GM19351 (cell line): Measurements from ENCODE around the gene TAL2.

Source experiments
- ATAC-seq: cut with Tn5 transposase; IDR thresholded peaks from one replicate; pipeline ENCODE4 v1.9.1; 2021; ENCODE audit warnings: mild to moderate bottlenecking, moderate library complexity; ENCODE audit not compliant: unreplicated experiment

The TAL2 gene

DNA sequence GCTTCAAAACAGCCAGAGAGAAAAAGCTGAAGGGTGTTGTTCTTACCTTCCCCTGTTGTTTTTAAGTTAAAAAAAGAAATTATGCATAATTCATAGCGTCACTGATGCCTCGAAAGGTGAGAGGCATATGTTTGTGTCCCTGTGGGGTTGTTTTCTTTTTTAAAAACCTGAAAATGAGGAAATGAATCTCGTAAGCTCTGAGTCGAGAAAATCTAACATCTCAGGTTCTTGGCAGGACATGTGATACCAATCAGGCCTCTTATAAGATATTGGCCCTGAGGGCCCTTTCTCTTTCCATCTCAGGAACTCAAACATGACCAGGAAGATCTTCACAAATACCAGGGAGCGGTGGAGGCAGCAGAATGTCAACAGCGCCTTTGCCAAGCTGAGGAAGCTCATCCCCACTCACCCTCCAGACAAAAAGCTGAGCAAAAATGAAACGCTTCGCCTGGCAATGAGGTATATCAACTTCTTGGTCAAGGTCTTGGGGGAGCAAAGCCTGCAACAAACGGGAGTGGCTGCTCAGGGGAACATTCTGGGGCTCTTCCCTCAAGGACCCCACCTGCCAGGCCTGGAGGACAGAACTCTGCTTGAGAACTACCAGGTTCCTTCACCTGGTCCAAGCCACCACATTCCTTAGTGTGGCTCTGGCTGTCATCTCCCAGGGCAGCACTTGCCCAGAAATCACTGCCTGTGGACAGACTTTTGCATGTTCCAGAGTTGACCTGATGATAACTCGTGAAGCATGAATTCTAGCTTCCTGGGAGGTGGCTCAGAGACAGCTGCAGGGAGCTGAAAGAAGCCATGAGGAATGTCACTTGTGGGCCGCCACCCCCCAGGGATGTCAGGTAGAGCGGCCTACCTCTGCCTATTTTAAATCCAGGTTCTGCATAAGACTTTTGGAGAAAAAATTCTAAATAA lies at the start of gene TAL2:
Gene TAL2 (plus strand): TSS at position 274 of the 921 bp plus-strand sequence. CDS start 40 bp downstream, at position 314.
- ATAC-seq, result peak; percentile 94

DNA sequence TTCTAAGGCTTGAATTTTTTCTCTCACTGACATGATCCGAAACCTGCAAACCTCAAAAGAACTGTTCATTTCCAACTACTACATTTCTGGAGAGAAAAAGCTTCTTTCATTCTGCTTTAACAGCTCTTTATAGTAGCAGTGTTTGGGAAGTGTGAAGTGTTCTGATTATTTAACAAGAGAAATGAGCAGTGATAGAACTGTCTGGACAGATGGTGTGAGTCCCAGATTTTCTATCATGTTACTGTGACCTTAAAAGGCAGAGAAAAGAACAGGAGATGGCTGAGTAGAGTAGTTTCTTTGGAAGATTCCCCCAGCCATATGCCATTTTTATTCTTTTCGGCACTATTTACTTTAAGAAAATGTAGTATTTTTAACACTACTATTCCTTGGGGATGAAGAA lies 41.3 kb upstream of the TAL2 start:
- ATAC-seq, result no peak

DNA sequence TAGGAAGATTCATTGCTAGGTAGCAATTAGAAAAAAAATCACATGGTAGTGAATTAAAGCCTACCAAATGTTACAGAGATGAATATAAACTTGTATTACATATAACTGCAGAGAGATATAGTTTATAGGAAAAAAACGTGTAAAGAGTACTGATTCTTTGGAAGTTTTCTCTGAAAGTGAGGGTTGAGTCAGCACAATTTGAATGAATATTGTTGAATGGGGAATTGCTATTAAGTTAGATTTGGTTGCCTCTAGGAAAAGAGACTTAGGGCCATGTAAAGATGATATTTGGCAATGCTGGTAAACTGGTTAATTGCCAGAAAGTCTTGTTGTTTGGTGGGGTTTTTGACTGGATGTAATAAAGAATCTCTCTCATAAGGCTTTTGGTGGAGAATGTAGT lies 37.2 kb upstream of the TAL2 start:
- no peak for ATAC-seq

DNA sequence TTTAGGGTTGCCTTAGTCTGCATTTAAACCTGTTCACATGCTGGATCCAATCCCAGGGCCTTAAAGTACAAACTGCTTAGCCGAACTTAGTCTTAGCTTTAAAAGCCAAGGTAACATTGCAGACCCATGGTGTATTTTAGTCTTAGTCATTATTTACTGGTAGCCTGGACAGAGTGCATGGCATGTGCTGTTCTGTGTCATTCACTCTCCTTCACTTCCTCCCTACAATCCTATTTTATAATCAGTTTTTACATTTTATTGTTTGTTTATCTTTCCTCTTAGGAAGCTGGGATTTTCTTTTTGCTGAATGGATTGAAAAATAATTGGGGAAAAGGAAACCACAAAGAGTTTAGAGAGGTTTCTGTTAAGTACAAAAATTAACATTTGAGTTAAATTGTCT lies 29.4 kb upstream of the TAL2 start:
- no peak for ATAC-seq

DNA sequence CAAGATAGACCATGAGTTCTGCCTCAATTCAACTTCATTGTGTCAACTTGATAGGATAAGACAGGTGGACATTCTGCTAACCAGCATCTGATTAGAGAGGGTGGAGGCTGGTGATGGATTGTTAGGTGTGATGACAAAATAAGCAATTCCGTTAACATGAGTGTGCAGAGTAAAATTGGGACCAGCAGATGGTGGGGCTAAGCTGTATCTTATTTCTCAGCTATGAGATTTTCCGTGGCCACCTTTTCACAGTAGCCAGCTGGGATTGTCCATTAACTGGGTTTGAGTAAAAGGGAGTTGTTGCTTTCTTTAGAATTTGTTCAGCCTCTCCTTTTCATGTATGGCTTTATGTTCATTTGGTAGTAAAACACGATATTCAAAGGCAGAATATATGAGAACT lies 28.8 kb upstream of the TAL2 start:
- ATAC-seq, result no peak

DNA sequence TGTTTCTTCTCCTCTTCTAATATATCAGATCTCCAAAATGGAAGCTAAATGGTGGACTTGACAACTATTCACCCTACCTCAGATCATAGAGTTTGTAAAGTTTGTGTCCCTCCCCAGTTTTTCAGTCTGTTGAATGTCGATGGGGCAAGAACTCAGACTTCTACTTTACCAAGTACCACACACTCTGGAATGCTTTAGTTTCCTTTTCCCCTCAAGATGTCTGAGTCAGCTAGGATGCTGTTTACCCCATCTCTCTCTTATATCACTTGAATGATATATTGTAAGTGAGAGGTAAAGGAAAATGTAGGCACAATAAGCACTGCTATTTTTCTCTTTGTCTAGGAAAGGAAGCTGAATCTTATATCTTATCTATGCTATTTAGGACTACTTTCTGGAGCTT lies 25.9 kb upstream of the TAL2 start:
- no peak for ATAC-seq

DNA sequence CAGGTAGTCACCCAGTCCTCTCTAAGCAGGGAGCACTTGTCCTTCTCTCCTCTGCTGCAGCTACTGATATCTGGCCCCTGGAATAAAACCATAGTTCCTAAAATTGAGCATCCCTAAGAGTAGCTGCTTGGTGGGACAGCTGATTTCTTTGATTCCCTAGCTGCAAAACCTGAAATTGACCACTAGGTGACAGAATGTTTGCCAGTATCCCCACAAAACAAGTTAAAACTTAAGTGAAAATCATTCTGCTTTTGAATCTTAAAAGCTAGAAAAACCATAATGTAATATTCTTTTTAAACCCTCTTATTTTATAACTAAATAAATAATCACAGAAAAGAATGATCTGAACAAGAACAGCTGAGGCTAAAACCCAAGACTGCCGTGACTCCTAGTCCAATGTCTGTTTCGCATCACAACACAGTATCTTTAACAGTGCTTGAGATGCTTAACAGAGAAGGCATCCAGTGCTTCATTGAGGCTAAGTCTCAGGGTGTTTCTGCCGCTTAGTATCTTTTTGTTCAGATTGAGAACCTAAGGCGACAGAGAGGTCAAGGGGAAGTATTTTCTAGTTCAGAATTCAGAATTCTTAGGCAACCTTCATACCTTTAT lies 24.4 kb upstream of the TAL2 start:
- ATAC-seq, result no peak

DNA sequence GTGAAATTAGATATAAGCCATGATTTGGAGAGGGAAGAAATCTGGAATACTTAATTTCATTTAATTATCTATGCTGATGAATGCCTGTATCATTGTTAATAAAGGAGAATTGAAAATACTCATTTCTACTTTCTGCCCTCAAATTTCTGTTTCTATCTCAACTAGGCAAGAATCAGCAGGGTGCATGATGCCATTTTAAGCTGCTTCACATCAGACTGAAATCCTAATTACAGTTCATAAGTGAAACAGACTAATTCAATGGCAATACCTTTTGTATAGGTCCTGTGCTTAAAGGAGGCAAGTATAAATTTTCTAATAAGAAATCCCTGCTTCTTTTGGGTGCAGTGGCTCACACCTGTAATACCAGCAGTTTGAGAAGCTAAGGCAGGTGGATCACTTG lies 22.3 kb upstream of the TAL2 start:
- no peak for ATAC-seq

DNA sequence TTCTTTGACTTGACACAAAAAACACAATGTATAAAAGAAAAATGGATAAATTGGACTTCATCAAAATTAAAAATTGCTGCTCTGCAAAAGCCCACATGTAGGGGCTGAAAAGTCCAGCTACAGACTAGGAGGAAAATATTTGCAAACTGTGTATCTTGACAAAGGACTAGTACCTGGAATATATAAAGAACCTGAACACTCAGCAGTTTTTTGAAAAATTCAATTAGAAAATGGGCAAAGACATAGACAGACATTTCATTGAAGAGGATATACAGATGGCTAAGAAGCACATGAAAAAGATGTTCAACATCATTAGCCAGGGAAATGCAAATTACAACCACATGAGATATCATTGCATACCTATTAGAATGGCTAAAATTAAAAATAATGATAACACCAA lies 18.5 kb upstream of the TAL2 start:
- no peak for ATAC-seq

DNA sequence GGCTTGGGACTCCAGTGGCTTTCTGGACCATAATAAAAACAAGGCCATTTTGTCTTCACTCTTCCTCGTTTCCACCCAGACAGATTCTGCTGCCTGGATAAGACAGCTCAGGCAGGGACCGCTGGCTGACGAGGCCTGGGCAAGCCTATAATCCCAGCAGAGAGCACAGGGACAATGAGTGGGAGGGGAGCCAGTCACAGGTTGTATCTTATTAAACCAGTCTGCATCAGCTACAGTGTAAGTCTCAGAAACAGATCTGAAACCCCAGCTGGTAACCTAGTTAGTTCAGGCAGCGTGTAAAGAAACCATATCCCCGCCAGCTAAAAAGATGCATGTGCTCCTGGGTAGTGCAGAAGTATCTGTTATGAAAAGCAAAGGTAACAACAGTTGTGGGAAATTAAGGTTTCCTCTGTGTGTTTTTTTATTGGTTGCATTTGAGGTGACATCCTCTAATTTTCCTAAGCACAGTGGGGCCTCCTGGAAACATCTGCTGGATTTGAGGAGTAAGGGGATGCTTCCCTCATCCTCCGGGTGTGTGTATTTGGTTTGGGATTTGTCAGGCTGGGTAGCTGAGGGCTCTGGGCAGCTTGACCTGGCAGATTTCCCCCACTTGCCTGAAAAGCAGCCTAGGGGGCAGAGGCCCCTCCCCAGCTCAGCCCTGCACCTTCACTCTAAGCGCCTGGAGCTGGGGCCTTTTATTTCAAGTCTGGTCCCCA lies 15.2 kb upstream of the TAL2 start:
- no peak for ATAC-seq

DNA sequence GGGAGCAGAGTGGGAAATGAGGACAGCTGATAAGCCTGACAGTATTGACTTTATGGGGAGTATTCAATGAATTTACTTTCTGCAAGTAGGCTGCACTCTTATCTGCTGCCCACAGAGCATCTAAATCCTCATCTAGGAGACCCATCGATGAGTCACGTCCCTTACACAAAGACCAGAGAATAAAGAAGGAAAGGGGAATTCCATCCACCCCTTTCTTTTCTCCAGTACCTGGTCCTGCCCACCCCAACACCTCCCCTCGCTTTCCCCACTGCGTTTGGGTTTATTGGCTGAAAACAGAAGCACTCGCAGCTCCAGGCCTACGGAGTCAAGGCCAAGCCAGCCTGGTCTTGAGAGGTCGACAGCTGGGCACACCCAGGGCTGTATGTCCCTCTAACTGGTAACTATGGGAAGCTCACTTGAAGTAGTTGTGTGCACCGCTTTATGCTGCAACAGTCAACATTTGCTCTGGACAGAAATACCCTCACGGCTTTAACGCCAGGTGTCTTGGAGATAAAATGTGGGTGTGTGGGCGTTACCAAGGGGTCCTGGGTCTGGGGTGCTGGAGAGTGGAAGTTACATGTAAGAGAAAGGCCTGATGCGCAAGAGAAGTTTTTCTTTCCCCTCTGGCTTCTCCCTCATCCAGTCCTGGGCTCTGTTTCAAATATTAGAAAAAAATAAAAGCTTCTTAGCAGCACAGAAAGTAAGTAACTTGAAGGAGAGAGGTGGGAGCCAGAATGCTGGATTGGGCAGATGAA lies 14.5 kb upstream of the TAL2 start:
- no peak for ATAC-seq

DNA sequence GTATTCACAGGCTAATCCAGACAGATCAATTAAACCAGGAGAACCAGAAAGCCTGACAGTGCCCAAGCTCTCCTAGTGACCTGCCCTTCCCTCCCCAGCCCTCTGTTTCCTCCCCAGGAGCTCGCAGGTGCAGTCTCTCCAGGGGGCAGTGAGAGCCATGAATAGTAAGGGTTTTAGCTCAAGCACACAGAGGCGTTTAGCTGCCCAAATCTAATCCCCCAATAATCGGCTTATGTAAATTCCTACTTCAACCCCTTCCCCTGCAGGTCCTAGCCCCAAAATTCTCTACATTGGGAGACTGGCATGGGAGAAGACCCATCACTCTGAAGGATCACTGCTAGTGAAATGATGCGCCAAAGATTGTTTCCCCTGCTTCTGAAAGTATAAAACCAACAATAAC lies 10.5 kb upstream of the TAL2 start:
- no peak for ATAC-seq

DNA sequence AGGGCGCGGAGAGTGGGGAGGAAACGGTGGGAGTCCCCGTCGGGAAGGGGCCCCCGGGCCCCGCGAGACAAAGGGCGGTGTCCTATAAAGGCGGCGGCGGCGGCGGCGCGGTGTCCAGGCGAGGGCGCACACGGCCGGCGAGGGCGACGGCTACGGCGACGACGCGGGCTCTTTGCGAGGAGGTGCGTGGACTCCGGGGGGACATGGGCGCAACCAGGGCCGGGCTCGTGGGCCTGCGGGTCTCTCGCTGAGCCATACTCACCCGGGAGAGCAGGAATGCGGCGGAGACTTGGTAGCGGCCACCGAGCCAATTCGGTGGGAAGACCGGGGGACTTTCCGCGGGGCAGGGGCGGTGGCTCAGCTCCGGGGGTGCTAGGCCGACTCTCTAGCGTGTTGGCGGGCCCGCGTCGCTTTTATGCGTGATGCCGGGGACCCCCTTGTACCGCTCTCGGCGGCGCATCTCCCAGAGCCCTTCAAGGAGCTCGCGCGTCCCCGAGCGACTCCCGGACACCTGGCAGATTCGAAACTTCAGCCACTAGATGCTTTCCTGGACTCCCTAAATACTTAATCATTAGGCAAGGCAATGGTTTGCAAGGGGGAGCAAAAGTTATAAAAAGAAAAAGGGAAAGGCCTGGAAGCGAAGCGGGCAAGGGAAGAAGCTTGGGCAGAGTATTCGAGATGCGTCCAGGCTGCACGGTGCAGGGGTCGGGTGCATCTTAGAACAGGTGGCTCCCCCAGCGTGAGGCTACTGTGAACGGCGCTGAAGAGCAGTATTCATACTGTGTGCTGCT lies 5.9 kb upstream of the TAL2 start:
- ATAC-seq, result peak; percentile 71

DNA sequence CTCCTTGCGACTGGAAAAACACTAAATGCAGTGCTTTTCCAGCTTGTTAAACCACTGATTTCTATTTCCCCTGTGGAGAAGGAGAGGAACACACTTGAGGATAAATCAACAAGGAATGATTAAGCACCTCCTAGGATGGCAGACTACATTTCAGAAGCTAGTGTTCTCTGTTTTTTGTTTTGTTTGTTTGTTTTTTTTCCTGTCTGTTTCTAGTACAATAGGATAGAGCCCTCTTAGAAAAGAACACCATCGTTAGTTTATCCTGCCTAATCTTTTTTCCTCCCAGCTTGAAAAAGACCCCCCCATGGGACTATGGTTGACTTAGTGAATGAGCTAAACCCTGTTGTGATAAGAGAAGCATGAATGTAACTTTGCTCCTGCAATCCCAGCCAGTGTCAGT lies 3.9 kb upstream of the TAL2 start:
- ATAC-seq, result no peak

DNA sequence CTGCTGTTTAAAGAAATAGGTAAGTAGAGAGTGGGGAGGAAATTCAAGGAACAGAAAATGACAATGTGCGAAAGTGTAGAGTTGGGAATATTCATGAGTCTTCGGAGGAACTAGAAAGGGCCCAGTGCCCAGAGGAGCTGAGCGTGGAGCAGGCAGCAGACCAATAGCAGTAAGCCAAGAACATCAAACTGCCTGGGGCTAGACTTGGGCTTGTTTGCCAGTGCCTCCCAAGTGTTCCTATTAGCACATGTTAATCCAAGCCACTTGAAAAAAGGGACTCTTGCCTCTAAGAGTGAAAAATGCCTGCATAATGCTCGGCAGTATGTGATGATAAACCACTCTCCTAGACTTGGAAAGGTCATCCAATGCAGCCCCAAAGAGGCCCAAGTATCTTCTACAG lies 1.2 kb upstream of the TAL2 start:
- no peak for ATAC-seq

DNA sequence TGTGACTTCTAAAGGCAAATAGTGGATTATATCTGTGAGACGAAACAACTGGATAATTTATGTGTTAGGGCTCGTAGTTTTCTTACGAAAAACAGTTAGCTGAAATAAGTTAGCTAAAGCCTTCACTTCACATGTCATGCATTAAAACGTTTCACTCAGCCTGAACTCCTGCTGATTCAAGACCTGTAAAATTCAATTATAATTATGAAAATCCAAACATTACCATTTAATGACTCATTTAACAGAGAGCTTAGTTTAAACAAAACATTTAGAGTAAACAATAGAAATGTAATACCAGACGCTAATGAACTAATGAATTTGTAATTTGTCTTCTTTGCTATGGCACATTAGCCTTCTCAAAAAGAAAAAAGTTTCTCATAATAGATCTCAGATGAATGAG lies 1.7 kb downstream of the TAL2 start:
- no peak for ATAC-seq

DNA sequence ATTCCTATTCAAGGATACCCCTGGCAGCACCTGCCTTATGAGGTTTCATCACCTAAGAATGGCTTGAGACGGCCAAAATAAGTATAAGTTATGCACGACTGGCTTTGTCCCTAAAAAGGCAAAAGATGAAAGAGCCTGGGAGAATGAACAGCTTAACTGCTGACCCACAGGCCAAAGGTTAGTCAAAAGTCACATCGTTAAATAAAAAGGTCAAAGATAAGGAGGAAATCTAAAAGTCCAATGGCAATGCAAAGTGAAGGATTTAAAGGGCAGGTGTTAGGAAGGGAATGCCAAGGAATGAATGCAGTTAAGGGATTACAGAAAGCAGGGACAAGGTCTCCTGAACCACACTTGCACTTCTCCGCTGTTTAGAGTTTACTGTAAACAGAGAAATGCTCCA lies 5.6 kb downstream of the TAL2 start:
- no peak for ATAC-seq

DNA sequence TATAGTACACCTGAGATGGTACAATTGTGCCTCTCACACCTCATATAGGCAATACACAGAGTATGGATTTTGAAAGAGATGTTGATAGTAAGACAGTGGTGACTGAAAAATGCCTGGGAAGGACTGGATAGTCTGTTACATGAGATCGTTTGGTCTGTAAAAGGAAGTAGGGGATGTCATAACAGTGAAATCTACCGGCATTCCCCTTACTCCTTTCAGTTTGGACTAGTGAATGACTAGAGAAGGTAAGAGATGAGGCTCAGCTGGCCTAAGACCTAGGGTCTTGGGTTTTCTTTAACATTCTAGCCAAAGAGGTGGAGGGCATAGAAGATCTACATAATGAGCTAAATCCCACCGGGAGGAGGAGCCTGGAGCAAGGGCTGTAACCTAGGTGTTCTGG lies 8.1 kb downstream of the TAL2 start:
- ATAC-seq, result no peak

DNA sequence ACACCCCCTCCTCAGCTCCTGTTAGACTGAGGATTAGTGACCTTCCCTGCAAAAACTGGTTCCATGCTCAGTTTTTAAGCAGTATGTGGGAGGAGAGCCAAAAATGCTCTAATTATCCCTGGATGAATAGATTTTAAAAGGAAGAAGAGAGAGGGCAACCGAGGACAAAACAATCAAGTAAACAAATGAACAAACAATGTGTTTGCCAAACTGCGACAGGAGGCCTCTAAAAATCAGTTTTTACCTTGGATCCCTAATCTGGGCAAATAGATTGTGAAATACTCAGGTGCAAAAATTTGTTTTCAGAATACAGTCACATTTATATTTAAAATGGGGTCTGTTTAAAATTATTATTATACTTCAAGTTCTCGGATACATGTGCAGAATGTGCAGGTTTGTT lies 8.5 kb downstream of the TAL2 start:
- ATAC-seq, result no peak

DNA sequence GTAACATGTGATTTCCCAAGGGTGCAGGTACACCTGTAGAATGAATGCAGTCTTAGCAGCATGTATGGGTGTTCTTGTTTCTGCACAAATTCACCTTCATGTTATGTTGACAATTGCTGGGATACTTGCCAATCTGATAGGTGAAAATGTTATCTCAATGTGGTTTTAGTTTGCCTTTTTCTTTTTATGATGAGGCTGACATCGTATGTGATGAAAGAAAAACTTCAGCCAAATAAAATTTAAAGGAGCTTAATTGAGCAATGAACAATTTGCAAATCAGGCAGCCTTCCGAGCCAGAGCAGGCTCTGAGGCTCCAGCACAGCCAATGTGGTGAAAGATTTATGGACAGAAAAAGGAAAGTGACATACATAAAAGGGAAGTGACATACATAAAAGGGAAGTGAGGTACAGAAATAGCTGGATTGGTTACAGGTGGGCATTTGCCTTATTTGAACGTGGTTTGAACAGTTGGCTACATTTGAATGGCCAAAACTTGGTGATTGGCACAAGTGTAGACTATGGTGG lies 10.5 kb downstream of the TAL2 start:
- peak; percentile 78 for ATAC-seq
